Thoracic aorta (tissue), 2 donors: ENCODE measurements around the gene GALNT16. TPM values are rescaled to one million over a fixed set of nuclear protein-coding genes. Genes with fewer than 3 reads are reported as not detected.
"Not testable (repeated sequence)": the region's sequence is repeated elsewhere in the genome, so short reads cannot be mapped to it uniquely, and the experiment has no call there.

Experiments used
- ATAC-seq: fragments of 150-250 bp; one replicate; pipeline ENCODE4 v1.8.0; 2017; ENCODE audit warnings: low read depth; ENCODE audit not compliant: insufficient number of reproducible peaks, low FRiP score
- DNase-seq: peaks from one replicate; pipeline ENCODE4 v3.0.0-alpha.2; 2020; ENCODE audit warnings: low spot score
- H3K27ac ChIP-seq, 2 donors: fragments of 200-600 bp; sonication (generic); 1 replicate in 1 of 2; 2 replicates in 1 of 2; pipeline ENCODE4 v1.5.1; 2016; ENCODE audit warnings: mild to moderate bottlenecking in 2 of 2, moderate library complexity in 2 of 2
- H3K27me3 ChIP-seq: fragments of 200-600 bp; sonication (generic); replicated peaks from 2 replicates; pipeline ENCODE4 v1.6.0; 2016; ENCODE audit warnings: mild to moderate bottlenecking; ENCODE audit not compliant: insufficient read depth
- H3K36me3 ChIP-seq: fragments of 200-600 bp; sonication (generic); one replicate; pipeline ENCODE4 v1.5.1; 2016
- H3K4me1 ChIP-seq, 2 donors: fragments of 200-600 bp; sonication (generic); 1 replicate in 1 of 2; 2 replicates in 1 of 2; pipeline versions ENCODE4 v1.5.1 to v1.6.0; 2016; ENCODE audit warnings: low read depth in 2 of 2, mild to moderate bottlenecking in 1 of 2; ENCODE audit not compliant: control insufficient read depth in 1 of 2
- H3K4me3 ChIP-seq: fragments of 200-600 bp; sonication (generic); 2 replicates; pipeline ENCODE4 v1.5.1; 2016; ENCODE audit warnings: mild to moderate bottlenecking
- H3K9me3 ChIP-seq: fragments of 200-600 bp; sonication (generic); 2 replicates; pipeline ENCODE4 v1.5.1; 2016
- CTCF ChIP-seq: fragments of 200-600 bp; sonication (generic); IDR thresholded peaks from one replicate; pipeline ENCODE4 v1.5.1; 2019; ENCODE audit warnings: antibody characterized with exemption
- total RNA-seq, 2 donors: library from RNA; depleted of rRNA; stranded (reverse); fragments of >200 nt; gene quantifications; one replicate each; pipeline versions ENCODE4 v1.1.0 to v1.2.3, GENCODE V29; 2016

GALNT16 gene
- total RNA-seq, 2 donors from 2014 or later: 12.1 to 15.8 TPM

- DNase-seq (no peak), ATAC-seq (no peak)
- TF ChIP-seq CTCF: no peak
- no peak overlapping the region for H3K4me3 ChIP-seq
- no peaks in the 10 kb centered on the region for H3K9me3 ChIP-seq
- peaks cover 5 to 15% of the 10 kb centered on the region in 2 donors for H3K4me1 ChIP-seq
- H3K27me3 ChIP-seq: no peaks in the 10 kb centered on the region
- H3K27ac ChIP-seq: no peak overlapping the region
- H3K36me3 ChIP-seq: no peaks in the 10 kb centered on the region
Measured at GRCh38 chr14:69288956-69289705, 29.2 kb downstream of the GALNT16 start.

- Histone ChIP-seq H3K4me1 (peaks cover 5 to 15% of the 10 kb centered on the region in 2 donors), H3K27me3 (no peaks in the 10 kb centered on the region), H3K4me3 (no peak overlapping the region), H3K36me3 (no peaks in the 10 kb centered on the region), H3K9me3 (no peaks in the 10 kb centered on the region), H3K27ac (no peak overlapping the region)
- DNase-seq (no peak), ATAC-seq (no peak)
- TF ChIP-seq CTCF: no peak
Measured at GRCh38 chr14:69289811-69290520, 30.0 kb downstream of the GALNT16 start.

GRCh38 chr14:69290881-69291280 lies 30.9 kb downstream of the GALNT16 start:
- H3K36me3 ChIP-seq, ATAC-seq, H3K27ac ChIP-seq, H3K9me3 ChIP-seq, DNase-seq, H3K27me3 ChIP-seq, H3K4me3 ChIP-seq: not testable (repeated sequence)
- peaks cover 5 to 15% of the 10 kb centered on the region in 2 donors for H3K4me1 ChIP-seq

- Histone ChIP-seq H3K4me3 (no peak overlapping the region), H3K36me3 (no peaks in the 10 kb centered on the region), H3K27me3 (no peaks in the 10 kb centered on the region), H3K27ac (no peak overlapping the region), H3K9me3 (no peaks in the 10 kb centered on the region), H3K4me1 (peaks cover 5 to 15% of the 10 kb centered on the region in 2 donors)
- TF ChIP-seq CTCF: no peak
- no peak for ATAC-seq
- no peak for DNase-seq
Measured at GRCh38 chr14:69291396-69291795, 31.4 kb downstream of the GALNT16 start.

GRCh38 chr14:69291891-69292561 lies 32.1 kb downstream of the GALNT16 start:
- no peak overlapping the region for H3K27ac ChIP-seq
- ATAC-seq (no peak), DNase-seq (no peak)
- H3K36me3 ChIP-seq: no peaks in the 10 kb centered on the region
- peaks cover 4 to 14% of the 10 kb centered on the region in 2 donors for H3K4me1 ChIP-seq
- H3K4me3 ChIP-seq: no peak overlapping the region
- no peaks in the 10 kb centered on the region for H3K9me3 ChIP-seq
- H3K27me3 ChIP-seq: no peaks in the 10 kb centered on the region
- no peak for TF ChIP-seq CTCF
